GM12878 (cell line): ENCODE data around the gene GTPBP4. TPM values are rescaled to one million over a fixed set of nuclear protein-coding genes. Genes with fewer than 3 reads are reported as not detected.

Experiments used
- ATAC-seq: fragments of 200-7000 bp; cut with Tn5 transposase; 3 replicates; pipeline ENCODE4 v1.9.1; 2020; ENCODE audit warnings: mild to moderate bottlenecking, moderate library complexity
- BruUV-seq: library from RNA; stranded (reverse); fragments of 400-500 nt; replicated peaks from 2 replicates; lab custom pipeline; 2021; lab: Mats Ljungman, UMichigan
- CTCF ChIA-PET: fragments of 300-600 bp; sonication (Branson Sonifier 250); formaldehyde crosslinking; extraction: SDS; loops from one replicate; lab custom pipeline; 2021; ENCODE audit warnings: inconsistent platforms; lab: Yijun Ruan, JAX
- POLR2A ChIA-PET: fragments of 350-600 bp; formaldehyde crosslinking; extraction: SDS; loops from one replicate; lab custom pipeline; 2021; ENCODE audit warnings: inconsistent platforms; lab: Charles Lee
- RAD21 ChIA-PET: fragments of 300-600 bp; sonication (Branson Sonifier 250); formaldehyde crosslinking; loops from one replicate; lab custom pipeline; 2023; ENCODE audit warnings: antibody characterized with exemption; ENCODE audit not compliant: unreplicated experiment; lab: Charles Lee
- SMC1A ChIA-PET: fragments of 300-600 bp; sonication (Branson Sonifier 250); formaldehyde crosslinking; loops from one replicate; lab custom pipeline; 2023; ENCODE audit not compliant: unreplicated experiment, uncharacterized antibody; lab: Charles Lee
- DNase-seq: peaks from one replicate; pipeline ENCODE4 v3.0.0-alpha.2; 2011; ENCODE audit warnings: low read depth, low spot score
- FAIRE-seq: peaks from 3 replicates; lab custom pipeline; 2011; peaks lifted over from hg19 to GRCh38; lab: Jason Lieb, UNC
- H2AFZ ChIP-seq: 2 replicates; pipeline ENCODE4 v1.6.0; 2011; ENCODE audit warnings: low read depth, low read length, control low read depth; ENCODE audit not compliant: control insufficient read depth
- H3K27ac ChIP-seq: 2 replicates; pipeline ENCODE4 v1.5.1; 2011; ENCODE audit warnings: control low read depth; ENCODE audit not compliant: control insufficient read depth, insufficient read depth
- H3K27me3 ChIP-seq, 2 experiments: replicated peaks in 1 of 2; 2 replicates each; pipeline versions ENCODE4 v1.6.0 to v1.6.1; 2011; ENCODE audit warnings: low read length in 1 of 2; ENCODE audit not compliant: control insufficient read depth in 2 of 2, insufficient read depth in 2 of 2
- H3K36me3 ChIP-seq, 2 experiments: 2 replicates each; pipeline ENCODE4 v1.5.1; 2011; ENCODE audit warnings: low read length in 1 of 2; ENCODE audit not compliant: control insufficient read depth in 2 of 2, insufficient read depth in 2 of 2
- H3K4me1 ChIP-seq: 2 replicates; pipeline ENCODE4 v1.6.1; 2011; ENCODE audit warnings: mild to moderate bottlenecking, low read length, moderate library complexity, mixed read lengths; ENCODE audit not compliant: control insufficient read depth, insufficient read depth
- H3K4me2 ChIP-seq: 2 replicates; pipeline ENCODE4 v1.6.0; 2011; ENCODE audit warnings: control low read depth; ENCODE audit not compliant: control insufficient read depth, insufficient read depth
- H3K4me3 ChIP-seq: fragments of 200-600 bp; sonication (generic); 2 replicates; pipeline ENCODE4 v1.5.1; 2016
- H3K79me2 ChIP-seq: 2 replicates; pipeline ENCODE4 v1.6.0; 2011; ENCODE audit warnings: low read length; ENCODE audit not compliant: control insufficient read depth, insufficient read depth
- H3K9ac ChIP-seq: 2 replicates; pipeline ENCODE4 v1.8.0; 2011; ENCODE audit warnings: low read length, control low read depth, mixed read lengths; ENCODE audit not compliant: control insufficient read depth, insufficient read depth
- H3K9me3 ChIP-seq: replicated peaks from 3 replicates; pipeline ENCODE4 v1.5.1; 2011; ENCODE audit warnings: mild to moderate bottlenecking, low read length; ENCODE audit not compliant: control insufficient read depth, insufficient read depth
- H4K20me1 ChIP-seq: 2 replicates; pipeline ENCODE4 v1.6.0; 2011; ENCODE audit not compliant: control insufficient read depth, insufficient read depth
- BACH1 ChIP-seq: fragments of 450-650 bp; IDR thresholded peaks from 2 replicates; pipeline ENCODE4 v1.6.1; 2017; ENCODE audit warnings: mild to moderate bottlenecking, borderline replicate concordance
- BHLHE40 ChIP-seq, 2 experiments: fragments of 450-650 bp in 1 of 2; IDR thresholded peaks; 2 replicates each; pipeline ENCODE4 v1.6.1; 2011 to 2017; ENCODE audit warnings: low read depth in 2 of 2, borderline replicate concordance in 1 of 2, improper control_type of control experiment in 1 of 2, low read length in 1 of 2, mild to moderate bottlenecking in 1 of 2
- CHD2 ChIP-seq: IDR thresholded peaks from 2 replicates; pipeline ENCODE4 v1.6.1; 2011; ENCODE audit warnings: low read depth, low read length, improper control_type of control experiment, borderline replicate concordance
- EP300 ChIP-seq, 2 experiments: fragments of 150-350 bp in 1 of 2; IDR thresholded peaks; 2 replicates each; pipeline ENCODE4 v1.6.1; 2011 to 2012; ENCODE audit warnings: low read depth in 2 of 2, low read length in 2 of 2, borderline replicate concordance in 1 of 2, improper control_type of control experiment in 1 of 2, inconsistent platforms in 1 of 2; ENCODE audit not compliant: control insufficient read depth in 1 of 2
- GATAD2B ChIP-seq: fragments of 450-650 bp; conservative IDR thresholded peaks from 2 replicates; pipeline ENCODE4 v1.6.1; 2017; ENCODE audit warnings: low read depth, mild to moderate bottlenecking, moderate library complexity
- HDGF ChIP-seq: fragments of 450-650 bp; IDR thresholded peaks from 2 replicates; pipeline ENCODE4 v1.6.1; 2016; ENCODE audit warnings: antibody characterized with exemption
- JUNB ChIP-seq: IDR thresholded peaks from 2 replicates; pipeline ENCODE4 v1.6.1; 2016; ENCODE audit warnings: antibody characterized with exemption, mild to moderate bottlenecking
- MTA2 ChIP-seq: fragments of 450-650 bp; IDR thresholded peaks from 2 replicates; pipeline ENCODE4 v1.6.1; 2016; ENCODE audit warnings: low read depth, mild to moderate bottlenecking, moderate library complexity
- MXI1 ChIP-seq: fragments of 150-350 bp; IDR thresholded peaks from 2 replicates; pipeline ENCODE4 v1.6.1; 2011; ENCODE audit warnings: low read depth, mild to moderate bottlenecking, inconsistent platforms, low read length, improper control_type of control experiment
- PAX8 ChIP-seq: fragments of 450-650 bp; IDR thresholded peaks from 2 replicates; pipeline ENCODE4 v1.6.1; 2017; ENCODE audit warnings: mild to moderate bottlenecking, moderate library complexity
- SMAD5 ChIP-seq: IDR thresholded peaks from 2 replicates; pipeline ENCODE4 v1.6.1; 2016; ENCODE audit warnings: antibody characterized with exemption, low read depth
- SREBF2 ChIP-seq: IDR thresholded peaks from 2 replicates; pipeline ENCODE4 v1.6.1; 2012; ENCODE audit warnings: mild to moderate bottlenecking, low read length
- SRF ChIP-seq, 2 experiments: IDR thresholded peaks; 2 replicates each; pipeline ENCODE4 v1.6.1; 2011; ENCODE audit warnings: low read depth in 2 of 2, low read length in 2 of 2, mild to moderate bottlenecking in 1 of 2, moderate library complexity in 1 of 2
- STAT1 ChIP-seq: fragments of 450-650 bp; conservative IDR thresholded peaks from 2 replicates; pipeline ENCODE4 v1.6.1; 2014; ENCODE audit warnings: antibody characterized with exemption, mild to moderate bottlenecking
- ZBED1 ChIP-seq: IDR thresholded peaks from 2 replicates; pipeline ENCODE4 v1.6.1; 2016; ENCODE audit warnings: borderline replicate concordance
- ZNF384 ChIP-seq: IDR thresholded peaks from 2 replicates; pipeline ENCODE4 v1.6.1; 2012; ENCODE audit warnings: low read depth, mild to moderate bottlenecking, low read length, improper control_type of control experiment, borderline replicate concordance
- WGBS: methylation state at CpG from one replicate; pipeline ENCODE4 v1.1.6; 2016; ENCODE audit warnings: low lambda C conversion rate; ENCODE audit not compliant: insufficient replicate concordance, insufficient coverage; ENCODE audit errors: missing lambda C conversion rate; 5-methylcytosine and 5-hydroxymethylcytosine counted together
- in situ Hi-C: fragments of 300-500 bp; cut with MboI; formaldehyde crosslinking; loops from 9 replicates; pipeline ENCODE4 v1.14.3; 2018; ENCODE audit warnings: mixed read lengths
- intact Hi-C: fragments of 100-400 bp; cut with micrococcal nuclease; formaldehyde crosslinking; loops from one replicate; pipeline ENCODE4 v1.14.2; 2022; ENCODE audit not compliant: unreplicated experiment
- polyA plus RNA-seq, 11 experiments: library from polyadenylated mRNA; depleted of rRNA in 4 of 11; unstranded in 6 of 11; stranded (reverse) in 5 of 11; fragments of >200 nt; fragmentation: Nextera tagmentation in 4 of 11; fragmentation: Illumina TruSeq in 1 of 11; extraction: Ambion mirVana in 4 of 11; extraction: Trizol in 1 of 11; gene quantifications; 1 replicate in 1 of 11; 2 replicates in 10 of 11; pipeline versions ENCODE4 v1.2.1 to v1.2.3, GENCODE V29; 2011 to 2016; ENCODE audit warnings: inconsistent platforms in 2 of 11, missing spikeins in 2 of 11, low read depth in 1 of 11
- total RNA-seq, 4 experiments: library from RNA; depleted of rRNA in 3 of 4; stranded (reverse); fragments of >200 nt in 3 of 4; fragmentation: Illumina TruSeq in 1 of 4; extraction: Trizol in 1 of 4; gene quantifications; 2 replicates each; pipeline versions ENCODE4 v1.2.1 to v1.2.3, GENCODE V29; 2013 to 2021
- TF ChIP-seq, protein P1 (sequence below): fragments of 450-650 bp; conservative IDR thresholded peaks from 2 replicates; pipeline ENCODE4 v1.6.1; 2017; ENCODE audit warnings: mild to moderate bottlenecking, moderate library complexity
- TF ChIP-seq, protein P2 (sequence below): IDR thresholded peaks from 2 replicates; pipeline ENCODE4 v1.6.1; 2011; ENCODE audit warnings: mild to moderate bottlenecking, low read depth, low read length, moderate library complexity; ENCODE audit not compliant: insufficient replicate concordance
- TF ChIP-seq, protein P3 (sequence below): IDR thresholded peaks from 2 replicates; pipeline ENCODE4 v1.6.1; 2011; ENCODE audit warnings: low read depth, mild to moderate bottlenecking, low read length, moderate library complexity, borderline replicate concordance; ENCODE audit errors: extremely low read depth

GTPBP4 gene
- total and polyA plus RNA-seq, 10 of the 15 experiments (the other 5 are each of a cell fraction or from before 2014, with no cell fraction given), result 58.5 to 118 (median 71.4) TPM

DNA sequence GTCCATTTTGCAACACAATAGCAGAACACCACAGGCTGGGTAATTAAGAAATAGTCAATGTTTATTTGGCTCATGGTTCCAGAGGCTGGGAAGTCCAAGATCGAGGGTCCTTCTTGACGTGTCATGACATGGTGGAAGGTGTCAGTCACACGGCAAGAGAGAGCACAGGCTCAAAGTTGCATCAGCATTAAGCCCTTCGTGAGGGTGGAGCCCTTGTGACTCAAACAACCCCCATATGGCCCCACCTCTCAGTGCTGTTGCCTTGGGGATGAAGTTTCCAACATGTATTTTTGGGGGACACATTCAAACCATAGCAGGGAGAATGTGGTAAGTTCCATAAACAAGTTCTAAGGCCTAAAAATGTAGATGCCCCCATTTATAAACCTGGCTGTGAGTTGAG, 24.6 kb upstream of the GTPBP4 start:
- no peak for DNase-seq
- no peak for FAIRE-seq
- no peak for ATAC-seq
- CTCF ChIA-PET, result interaction anchor here (0.6 kb wide), 1 partner anchor 21 kb away, joined by 5 read pairs; no protein-coding TSS in a partner anchor
- WGBS, result 65% methylated on average over 4 of the region's 4 CpGs
- no TSS peak for BruUV-seq
- in situ Hi-C loops (no loop called here), intact Hi-C loops (no loop called here)
- POLR2A ChIA-PET, result no interaction called here
- no peak overlapping the region for H3K4me3 ChIP-seq
- SMC1A ChIA-PET, result no interaction called here
- RAD21 ChIA-PET, result no interaction called here
- no peaks in the 10 kb centered on the region for H3K4me1 ChIP-seq
- H3K79me2 ChIP-seq, result no peaks in the 10 kb centered on the region
- H3K9me3 ChIP-seq, result no peaks in the 10 kb centered on the region
- no peak overlapping the region for H2AFZ ChIP-seq
- no peak overlapping the region for H3K4me2 ChIP-seq
- no peak overlapping the region for H3K9ac ChIP-seq
- no peak overlapping the region for H3K27ac ChIP-seq
- no peaks in the 10 kb centered on the region for H3K36me3 ChIP-seq
- no peaks in the 10 kb centered on the region for H3K27me3 ChIP-seq
- no peaks in the 10 kb centered on the region for H4K20me1 ChIP-seq
- TF ChIP-seq, protein P1, sequence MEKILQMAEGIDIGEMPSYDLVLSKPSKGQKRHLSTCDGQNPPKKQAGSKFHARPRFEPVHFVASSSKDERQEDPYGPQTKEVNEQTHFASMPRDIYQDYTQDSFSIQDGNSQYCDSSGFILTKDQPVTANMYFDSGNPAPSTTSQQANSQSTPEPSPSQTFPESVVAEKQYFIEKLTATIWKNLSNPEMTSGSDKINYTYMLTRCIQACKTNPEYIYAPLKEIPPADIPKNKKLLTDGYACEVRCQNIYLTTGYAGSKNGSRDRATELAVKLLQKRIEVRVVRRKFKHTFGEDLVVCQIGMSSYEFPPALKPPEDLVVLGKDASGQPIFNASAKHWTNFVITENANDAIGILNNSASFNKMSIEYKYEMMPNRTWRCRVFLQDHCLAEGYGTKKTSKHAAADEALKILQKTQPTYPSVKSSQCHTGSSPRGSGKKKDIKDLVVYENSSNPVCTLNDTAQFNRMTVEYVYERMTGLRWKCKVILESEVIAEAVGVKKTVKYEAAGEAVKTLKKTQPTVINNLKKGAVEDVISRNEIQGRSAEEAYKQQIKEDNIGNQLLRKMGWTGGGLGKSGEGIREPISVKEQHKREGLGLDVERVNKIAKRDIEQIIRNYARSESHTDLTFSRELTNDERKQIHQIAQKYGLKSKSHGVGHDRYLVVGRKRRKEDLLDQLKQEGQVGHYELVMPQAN, result no peak
- TF ChIP-seq HDGF (no peak), EP300 (IDR thresholded peaks at IDR 0.05; ENCODE audit: borderline replicate concordance in 1 of 2, control insufficient read depth in 1 of 2, low read depth in 2 of 2, low read length in 2 of 2) (no peak), BHLHE40 (IDR thresholded peaks at IDR 0.05; ENCODE audit: borderline replicate concordance in 1 of 2, low read depth in 2 of 2, low read length in 1 of 2) (no peak), SRF (IDR thresholded peaks at IDR 0.05; ENCODE audit: low read depth in 2 of 2, low read length in 2 of 2) (no peak), ZNF384 (no peak), ZBED1 (no peak), BACH1 (no peak), SREBF2 (no peak), STAT1 (no peak), SMAD5 (no peak), PAX8 (no peak), JUNB (no peak), MXI1 (no peak), CHD2 (no peak), GATAD2B (no peak), MTA2 (no peak)
- TF ChIP-seq, protein P2, sequence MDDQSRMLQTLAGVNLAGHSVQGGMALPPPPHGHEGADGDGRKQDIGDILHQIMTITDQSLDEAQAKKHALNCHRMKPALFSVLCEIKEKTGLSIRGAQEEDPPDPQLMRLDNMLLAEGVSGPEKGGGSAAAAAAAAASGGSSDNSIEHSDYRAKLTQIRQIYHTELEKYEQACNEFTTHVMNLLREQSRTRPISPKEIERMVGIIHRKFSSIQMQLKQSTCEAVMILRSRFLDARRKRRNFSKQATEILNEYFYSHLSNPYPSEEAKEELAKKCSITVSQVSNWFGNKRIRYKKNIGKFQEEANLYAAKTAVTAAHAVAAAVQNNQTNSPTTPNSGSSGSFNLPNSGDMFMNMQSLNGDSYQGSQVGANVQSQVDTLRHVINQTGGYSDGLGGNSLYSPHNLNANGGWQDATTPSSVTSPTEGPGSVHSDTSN, result no peak
- TF ChIP-seq, protein P3, sequence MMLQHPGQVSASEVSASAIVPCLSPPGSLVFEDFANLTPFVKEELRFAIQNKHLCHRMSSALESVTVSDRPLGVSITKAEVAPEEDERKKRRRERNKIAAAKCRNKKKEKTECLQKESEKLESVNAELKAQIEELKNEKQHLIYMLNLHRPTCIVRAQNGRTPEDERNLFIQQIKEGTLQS, result no peak
